Activated CD8-positive, alpha-beta T cell treated with anti-CD3 and anti-CD28 coated beads for 36 hours (primary cell): Measurements from ENCODE around the gene RASGRP2. TPM values are rescaled to one million over a fixed set of nuclear protein-coding genes. Genes with fewer than 3 reads are reported as not detected.
A peak's percentile ranks its signal among the peaks of the same experiment; 100 is the strongest.

Source experiments
- ATAC-seq: fragments of 200-7000 bp; cut with Tn5 transposase; one replicate; pipeline ENCODE4 v1.10.0; 2021; ENCODE audit warnings: mild to moderate bottlenecking, moderate library complexity
- CTCF ChIA-PET: fragments of 350-600 bp; sonication (Branson Sonifier 250); formaldehyde crosslinking; loops from one replicate; lab custom pipeline; 2021; ENCODE audit warnings: antibody characterized with exemption; lab: Charles Lee
- POLR2A ChIA-PET: fragments of 350-600 bp; sonication (Branson Sonifier 250); formaldehyde crosslinking; loops from one replicate; lab custom pipeline; 2021; ENCODE audit warnings: antibody characterized with exemption; lab: Charles Lee
- DNase-seq: peaks from one replicate; pipeline ENCODE4 v3.0.0-alpha.2; 2020
- H3K27ac Mint-ChIP-seq: one replicate; pipeline ENCODE4 v1.8.0; 2021; ENCODE audit warnings: mild to moderate bottlenecking, mixed read lengths
- H3K27me3 Mint-ChIP-seq: one replicate; pipeline ENCODE4 v1.8.0; 2021; ENCODE audit warnings: mixed read lengths
- H3K36me3 Mint-ChIP-seq: one replicate; pipeline ENCODE4 v1.8.0; 2021; ENCODE audit warnings: low read depth, mixed read lengths
- H3K4me1 Mint-ChIP-seq: one replicate; pipeline ENCODE4 v1.8.0; 2021; ENCODE audit warnings: low read depth, mixed read lengths
- H3K4me3 Mint-ChIP-seq: one replicate; pipeline ENCODE4 v1.8.0; 2021; ENCODE audit warnings: mild to moderate bottlenecking, moderate library complexity, mixed read lengths
- H3K9me3 Mint-ChIP-seq: one replicate; pipeline ENCODE4 v1.8.0; 2021; ENCODE audit warnings: mixed read lengths
- intact Hi-C: fragments of 100-400 bp; cut with micrococcal nuclease; formaldehyde crosslinking; loops from one replicate; pipeline ENCODE4 v1.10.0; 2022
- total RNA-seq, 2 experiments: library from RNA; stranded (reverse); gene quantifications; one replicate each; pipeline ENCODE4 v1.2.3, GENCODE V29; 2021
- TF ChIP-seq, protein P1 (sequence below): fragments of 200-600 bp; IDR thresholded peaks from one replicate; pipeline ENCODE4 v1.8.0; 2022; ENCODE audit warnings: antibody characterized with exemption, mild to moderate bottlenecking

RASGRP2 gene
- total RNA-seq, 2 experiments from 2014 or later, result 7.8 to 8.2 TPM

DNA sequence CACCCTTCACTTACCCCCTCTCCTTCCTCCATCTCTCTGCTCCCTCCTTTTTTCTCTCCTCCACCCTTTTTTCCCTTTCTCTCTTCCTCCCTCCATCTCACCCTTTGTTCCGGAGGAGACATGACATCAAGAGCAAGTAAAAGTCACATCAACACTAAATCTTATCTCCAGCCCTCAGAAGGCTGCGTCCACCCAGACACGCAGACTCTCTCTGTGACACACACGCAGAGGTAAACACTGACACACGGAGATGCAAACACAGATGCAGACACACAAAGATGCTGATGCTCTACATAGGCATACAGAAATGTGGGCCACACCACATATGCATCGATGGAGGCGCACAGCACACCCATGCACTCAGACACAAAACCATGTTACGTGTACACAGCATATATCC is 47.9 kb downstream of the RASGRP2 start:
- no peak for DNase-seq
- H3K9me3 Mint-ChIP-seq, result no peaks in the 10 kb centered on the region
- POLR2A ChIA-PET, result no interaction called here

GRCh38 chr11:64695548-64695947 is 48.4 kb downstream of the RASGRP2 start:
- ChIA-PET CTCF (no interaction called here), POLR2A (no interaction called here)
- DNase-seq (no peak), ATAC-seq (no peak)
- H3K4me3 Mint-ChIP-seq, result no peak overlapping the region
- H3K36me3 Mint-ChIP-seq, result no peaks in the 10 kb centered on the region
- TF ChIP-seq, protein P1, sequence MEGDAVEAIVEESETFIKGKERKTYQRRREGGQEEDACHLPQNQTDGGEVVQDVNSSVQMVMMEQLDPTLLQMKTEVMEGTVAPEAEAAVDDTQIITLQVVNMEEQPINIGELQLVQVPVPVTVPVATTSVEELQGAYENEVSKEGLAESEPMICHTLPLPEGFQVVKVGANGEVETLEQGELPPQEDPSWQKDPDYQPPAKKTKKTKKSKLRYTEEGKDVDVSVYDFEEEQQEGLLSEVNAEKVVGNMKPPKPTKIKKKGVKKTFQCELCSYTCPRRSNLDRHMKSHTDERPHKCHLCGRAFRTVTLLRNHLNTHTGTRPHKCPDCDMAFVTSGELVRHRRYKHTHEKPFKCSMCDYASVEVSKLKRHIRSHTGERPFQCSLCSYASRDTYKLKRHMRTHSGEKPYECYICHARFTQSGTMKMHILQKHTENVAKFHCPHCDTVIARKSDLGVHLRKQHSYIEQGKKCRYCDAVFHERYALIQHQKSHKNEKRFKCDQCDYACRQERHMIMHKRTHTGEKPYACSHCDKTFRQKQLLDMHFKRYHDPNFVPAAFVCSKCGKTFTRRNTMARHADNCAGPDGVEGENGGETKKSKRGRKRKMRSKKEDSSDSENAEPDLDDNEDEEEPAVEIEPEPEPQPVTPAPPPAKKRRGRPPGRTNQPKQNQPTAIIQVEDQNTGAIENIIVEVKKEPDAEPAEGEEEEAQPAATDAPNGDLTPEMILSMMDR, result no peak
- intact Hi-C loops, result no loop called here
- no peak overlapping the region for H3K27ac Mint-ChIP-seq
- no peaks in the 10 kb centered on the region for H3K9me3 Mint-ChIP-seq
- H3K4me1 Mint-ChIP-seq, result peaks cover 17% of the 10 kb centered on the region
- peaks cover 22% of the 10 kb centered on the region for H3K27me3 Mint-ChIP-seq

More for the DNA sequence above, 47.9 kb downstream of the RASGRP2 start:
- Mint-ChIP-seq H3K36me3 (no peaks in the 10 kb centered on the region), H3K27me3 (peaks cover 22% of the 10 kb centered on the region), H3K4me1 (peaks cover 17% of the 10 kb centered on the region), H3K27ac (no peak overlapping the region), H3K4me3 (no peak overlapping the region)
- CTCF ChIA-PET, result no interaction called here
- intact Hi-C loops, result no loop called here
- TF ChIP-seq, protein P1, result no peak
- no peak for ATAC-seq

GRCh38 chr11:64694821-64695365 is 49.0 kb downstream of the RASGRP2 start:
- intact Hi-C loops, result no loop called here
- Mint-ChIP-seq H3K36me3 (no peaks in the 10 kb centered on the region), H3K27me3 (peaks cover 22% of the 10 kb centered on the region), H3K9me3 (no peaks in the 10 kb centered on the region), H3K4me3 (no peak overlapping the region), H3K27ac (no peak overlapping the region), H3K4me1 (peaks cover 17% of the 10 kb centered on the region)
- DNase-seq (peak; percentile 22), ATAC-seq (no peak)
- ChIA-PET POLR2A (interaction anchor here (0.7 to 0.9 kb wide), 2 partner anchors 15 to 67 kb away, joined by 3 read pairs; no protein-coding TSS in a partner anchor), CTCF (interaction anchor here (1.8 kb wide), 1 partner anchor 10 kb away, joined by 12 read pairs; no protein-coding TSS in a partner anchor)
- TF ChIP-seq, protein P1, result no peak

DNA sequence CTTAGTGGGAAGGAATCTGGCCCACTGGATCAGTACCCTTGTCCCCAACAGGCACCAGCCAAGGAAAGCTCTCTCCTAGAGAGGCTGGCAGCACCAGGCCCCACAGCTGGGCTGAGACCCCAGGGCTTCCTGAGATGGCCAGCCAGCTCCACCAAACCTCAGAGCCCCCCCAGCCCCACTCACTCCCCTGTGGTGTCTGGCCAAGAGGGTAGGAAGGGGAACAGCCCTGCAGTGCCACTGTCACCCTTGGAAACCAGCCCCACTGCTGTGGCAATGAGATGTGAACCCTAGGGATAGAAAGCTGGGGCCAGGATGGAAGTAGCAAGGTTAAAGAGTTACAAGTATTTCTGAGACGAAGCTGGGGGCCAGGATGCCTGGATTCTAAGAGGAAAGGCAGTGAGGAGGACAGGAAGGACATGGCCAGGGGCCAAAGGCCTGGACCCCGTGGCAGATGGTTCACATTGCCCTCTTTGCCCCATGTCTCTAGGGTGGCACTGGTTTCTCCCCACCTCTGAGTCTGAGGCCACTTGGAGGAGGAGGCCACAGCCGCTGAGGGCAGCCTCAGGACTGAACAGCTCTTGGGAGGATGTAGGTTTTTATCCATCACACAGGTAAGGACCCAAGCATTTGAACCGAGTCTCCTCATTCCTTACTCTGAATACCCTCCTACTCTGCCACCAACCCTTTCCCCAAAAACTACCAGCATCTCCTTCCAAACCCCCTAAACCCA is 49.8 kb downstream of the RASGRP2 start:
- ATAC-seq (no peak), DNase-seq (no peak)
- Mint-ChIP-seq H3K27ac (no peak overlapping the region), H3K36me3 (no peaks in the 10 kb centered on the region), H3K4me3 (no peak overlapping the region), H3K4me1 (peaks cover 18% of the 10 kb centered on the region), H3K9me3 (no peaks in the 10 kb centered on the region), H3K27me3 (peaks cover 22% of the 10 kb centered on the region)
- CTCF ChIA-PET, result interaction anchor here (0.9 to 1.8 kb wide), 3 partner anchors 11 to 245 kb away, joined by 4 to 12 read pairs (median 4); no protein-coding TSS in a partner anchor
- TF ChIP-seq, protein P1, result no peak
- POLR2A ChIA-PET, result interaction anchor here (0.7 to 0.9 kb wide), 2 partner anchors 15 to 68 kb away, joined by 3 read pairs; no protein-coding TSS in a partner anchor
- intact Hi-C loops, result no loop called here
